GM19239 (cell line): ENCODE measurements around the gene SSTR3.

Experiments
- DNase-seq: peaks from one replicate; pipeline ENCODE4 v3.0.0; 2011; ENCODE audit warnings: low spot score; ENCODE audit not compliant: insufficient read length
- FAIRE-seq: peaks from 2 replicates; lab custom pipeline; 2011; peaks lifted over from hg19 to GRCh38; lab: Jason Lieb, UNC

The SSTR3 gene

GRCh38 chr22:37156686-37157435 is 55.4 kb downstream of the SSTR3 start:
- FAIRE-seq (no peak), DNase-seq (no peak)

- no peak for DNase-seq
- FAIRE-seq = no peak
These were observed 56.3 kb downstream of the SSTR3 start for GRCh38 chr22:37155971-37156370.

GRCh38 chr22:37154925-37155712 is 57.2 kb downstream of the SSTR3 start:
- FAIRE-seq = peak; percentile 90
- DNase-seq = no peak
